HepG2 (cell line): ENCODE data around the gene INTS1. TPM values are rescaled to one million over a fixed set of nuclear protein-coding genes. Genes with fewer than 3 reads are reported as not detected.
A peak's percentile ranks its signal among the peaks of the same experiment; 100 is the strongest.

Experiments used
- ASH2L ChIP-seq: fragments of 300-600, 200-600 bp; sonication (generic); IDR thresholded peaks from 2 replicates; pipeline ENCODE4 v1.7.0; 2017; ENCODE audit warnings: low read depth, mild to moderate bottlenecking, moderate library complexity, mixed read lengths, low read length; ENCODE audit not compliant: insufficient read length
- ATM ChIP-seq: fragments of 450-650 bp; IDR thresholded peaks from 2 replicates; pipeline ENCODE4 v1.7.1; 2017; ENCODE audit warnings: mild to moderate bottlenecking, borderline replicate concordance
- FLYWCH1 ChIP-seq: sonication (generic); formaldehyde crosslinking; IDR thresholded peaks from 2 replicates; pipeline ENCODE4 v1.8.1; 2023; ENCODE audit warnings: mild to moderate bottlenecking, missing genetic modification reagents
- KDM4B ChIP-seq: sonication (generic); formaldehyde crosslinking; IDR thresholded peaks from 2 replicates; pipeline ENCODE4 v1.4.0; 2020; ENCODE audit warnings: missing genetic modification reagents
- NFRKB ChIP-seq: fragments of 450-650 bp; IDR thresholded peaks from 2 replicates; pipeline ENCODE4 v1.6.1; 2017
- NR2F6 ChIP-seq, 2 experiments: IDR thresholded peaks; 2 replicates each; pipeline ENCODE4 v1.6.1; 2016; ENCODE audit warnings: antibody characterized with exemption in 1 of 2, mild to moderate bottlenecking in 1 of 2
- POGZ ChIP-seq: sonication (generic); formaldehyde crosslinking; IDR thresholded peaks from 2 replicates; pipeline ENCODE4 v1.4.0; 2020; ENCODE audit warnings: mild to moderate bottlenecking, missing genetic modification reagents
- RFXAP ChIP-seq: sonication (generic); formaldehyde crosslinking; IDR thresholded peaks from 2 replicates; pipeline ENCODE4 v1.4.0; 2020; ENCODE audit warnings: missing genetic modification reagents, borderline replicate concordance
- SP140L ChIP-seq: sonication (generic); formaldehyde crosslinking; IDR thresholded peaks from 2 replicates; pipeline ENCODE4 v1.4.0; 2020; ENCODE audit warnings: missing genetic modification reagents, borderline replicate concordance
- SP2 ChIP-seq: sonication (generic); formaldehyde crosslinking; IDR thresholded peaks from 2 replicates; pipeline ENCODE4 v1.5.1; 2020; ENCODE audit warnings: mild to moderate bottlenecking, missing genetic modification reagents
- TRIM24 ChIP-seq: sonication (generic); formaldehyde crosslinking; IDR thresholded peaks from 2 replicates; pipeline ENCODE4 v1.8.0; 2022; ENCODE audit warnings: mild to moderate bottlenecking, missing genetic modification reagents
- ZBTB8A ChIP-seq: sonication (generic); formaldehyde crosslinking; IDR thresholded peaks from 2 replicates; pipeline ENCODE4 v1.4.0; 2020; ENCODE audit warnings: mild to moderate bottlenecking, low read depth, missing genetic modification reagents, borderline replicate concordance
- ZFP1 ChIP-seq: IDR thresholded peaks from 2 replicates; pipeline ENCODE4 v1.6.1; 2016
- ZNF138 ChIP-seq: sonication (generic); formaldehyde crosslinking; IDR thresholded peaks from 2 replicates; pipeline ENCODE4 v1.5.0; 2020; ENCODE audit warnings: mild to moderate bottlenecking, low read depth, missing genetic modification reagents
- ZNF30 ChIP-seq: sonication (generic); formaldehyde crosslinking; IDR thresholded peaks from 2 replicates; pipeline ENCODE4 v1.5.0; 2020; ENCODE audit warnings: mild to moderate bottlenecking, missing genetic modification reagents
- ZNF547 ChIP-seq: sonication (generic); formaldehyde crosslinking; IDR thresholded peaks from 2 replicates; pipeline ENCODE4 v1.5.1; 2020; ENCODE audit warnings: mild to moderate bottlenecking, missing genetic modification reagents
- ZNF737 ChIP-seq: sonication (generic); formaldehyde crosslinking; IDR thresholded peaks from 2 replicates; pipeline ENCODE4 v1.5.0; 2020; ENCODE audit warnings: missing genetic modification reagents, mild to moderate bottlenecking, borderline replicate concordance
- polyA plus RNA-seq, 8 experiments: library from polyadenylated mRNA; depleted of rRNA in 3 of 8; stranded (reverse) in 7 of 8; unstranded in 1 of 8; fragments of >200 nt; fragmentation: Illumina TruSeq in 4 of 8; extraction: Trizol in 4 of 8; gene quantifications; 2 replicates each; pipeline versions ENCODE4 v1.2.1 to v1.2.3, GENCODE V29; 2011 to 2016; ENCODE audit warnings: low read depth in 4 of 8, missing spikeins in 1 of 8, mixed read lengths in 1 of 8; ENCODE audit not compliant: insufficient read depth in 1 of 8
- total RNA-seq, 5 experiments: library from RNA; depleted of rRNA; stranded (reverse); fragments of >200 nt; fragmentation: Illumina TruSeq; extraction: Trizol; gene quantifications; 2 replicates each; pipeline ENCODE4 v1.2.3, GENCODE V29; 2016; ENCODE audit warnings: low read depth in 1 of 5
- TF ChIP-seq, protein P1 (sequence below): sonication (generic); formaldehyde crosslinking; IDR thresholded peaks from 2 replicates; pipeline ENCODE4 v1.5.1; 2020; ENCODE audit warnings: missing genetic modification reagents, mild to moderate bottlenecking, borderline replicate concordance
- TF ChIP-seq, protein P2 (sequence below): sonication (generic); formaldehyde crosslinking; IDR thresholded peaks from 2 replicates; pipeline ENCODE4 v1.5.0; 2020; ENCODE audit warnings: missing genetic modification reagents
- TF ChIP-seq, protein P3 (sequence below), 2 experiments: IDR thresholded peaks; 2 replicates each; pipeline ENCODE4 v1.6.1; 2011 to 2012; ENCODE audit warnings: low read length in 2 of 2, borderline replicate concordance in 1 of 2, low read depth in 1 of 2, mild to moderate bottlenecking in 1 of 2, moderate library complexity in 1 of 2
- TF ChIP-seq, protein P4 (sequence below): sonication (generic); formaldehyde crosslinking; IDR thresholded peaks from 2 replicates; pipeline ENCODE4 v1.5.0; 2020; ENCODE audit warnings: missing genetic modification reagents
- TF ChIP-seq, protein P5 (sequence below): sonication (generic); formaldehyde crosslinking; IDR thresholded peaks from 2 replicates; pipeline ENCODE4 v1.8.1; 2023; ENCODE audit warnings: mild to moderate bottlenecking, moderate library complexity, missing genetic modification reagents

The INTS1 gene
- total and polyA plus RNA-seq, 2 of the 13 experiments (the other 11 are each of a cell fraction or from before 2014, with no cell fraction given), result 13.7 to 29.0 TPM

DNA sequence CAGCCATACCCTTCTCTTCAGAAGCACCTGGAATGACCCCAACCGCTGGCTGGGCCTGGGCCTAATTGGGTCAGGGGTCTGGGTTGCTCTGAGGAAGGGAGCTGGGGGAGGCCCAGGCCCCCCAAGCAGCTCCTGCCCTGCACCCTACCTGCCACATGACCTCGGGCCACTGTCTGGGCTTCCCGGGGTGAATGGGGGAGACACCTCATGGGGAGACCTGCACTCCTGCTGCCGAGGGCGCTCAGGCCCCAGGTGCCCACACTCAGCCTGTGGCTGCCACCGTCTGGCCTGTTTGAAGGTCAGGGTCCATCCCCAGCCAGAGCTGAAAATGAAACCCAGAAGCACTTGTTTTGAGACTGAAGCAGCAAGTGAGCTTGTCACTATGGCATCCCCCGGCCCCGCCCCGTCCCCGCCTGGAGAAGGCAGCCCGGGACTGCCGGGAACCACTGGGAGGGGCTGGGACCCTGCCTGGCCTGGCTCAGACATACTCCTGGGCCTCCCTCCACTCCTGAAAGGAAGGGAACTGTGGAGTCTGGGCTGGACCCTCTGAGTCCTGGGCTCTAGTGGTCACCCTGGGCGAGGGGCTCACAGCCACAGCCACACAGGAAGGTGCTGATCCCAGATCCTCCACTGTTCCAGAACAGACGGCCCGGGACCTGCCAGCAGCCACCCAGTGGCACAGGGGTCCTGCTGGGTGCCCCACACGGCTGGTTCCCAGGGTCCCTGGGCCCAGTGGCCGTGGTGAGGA lies 37.5 kb downstream of the INTS1 start (continued):
- TF ChIP-seq, protein P1, sequence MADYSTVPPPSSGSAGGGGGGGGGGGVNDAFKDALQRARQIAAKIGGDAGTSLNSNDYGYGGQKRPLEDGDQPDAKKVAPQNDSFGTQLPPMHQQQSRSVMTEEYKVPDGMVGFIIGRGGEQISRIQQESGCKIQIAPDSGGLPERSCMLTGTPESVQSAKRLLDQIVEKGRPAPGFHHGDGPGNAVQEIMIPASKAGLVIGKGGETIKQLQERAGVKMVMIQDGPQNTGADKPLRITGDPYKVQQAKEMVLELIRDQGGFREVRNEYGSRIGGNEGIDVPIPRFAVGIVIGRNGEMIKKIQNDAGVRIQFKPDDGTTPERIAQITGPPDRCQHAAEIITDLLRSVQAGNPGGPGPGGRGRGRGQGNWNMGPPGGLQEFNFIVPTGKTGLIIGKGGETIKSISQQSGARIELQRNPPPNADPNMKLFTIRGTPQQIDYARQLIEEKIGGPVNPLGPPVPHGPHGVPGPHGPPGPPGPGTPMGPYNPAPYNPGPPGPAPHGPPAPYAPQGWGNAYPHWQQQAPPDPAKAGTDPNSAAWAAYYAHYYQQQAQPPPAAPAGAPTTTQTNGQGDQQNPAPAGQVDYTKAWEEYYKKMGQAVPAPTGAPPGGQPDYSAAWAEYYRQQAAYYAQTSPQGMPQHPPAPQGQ (CRISPR knock-in tag), result 0 out of 2 replicates have a peak, but pooled peaks have one; percentile 56
- no peak for TF ChIP-seq NR2F6 (IDR thresholded peaks at IDR 0.05)
- 0 out of 2 replicates have a peak, but pooled peaks have one; percentile 31 for TF ChIP-seq NR2F6 (CRISPR knock-in tag; IDR thresholded peaks at IDR 0.05)
- no peak for TF ChIP-seq ZNF30 (CRISPR knock-in tag)
- TF ChIP-seq ZNF547, result 0 out of 2 replicates have a peak, but pooled peaks have one; percentile 53
- no peak for TF ChIP-seq FLYWCH1 (CRISPR knock-in tag)
- TF ChIP-seq KDM4B (CRISPR knock-in tag), result no peak
- no peak for TF ChIP-seq SP2 (CRISPR knock-in tag)
- TF ChIP-seq, protein P2, sequence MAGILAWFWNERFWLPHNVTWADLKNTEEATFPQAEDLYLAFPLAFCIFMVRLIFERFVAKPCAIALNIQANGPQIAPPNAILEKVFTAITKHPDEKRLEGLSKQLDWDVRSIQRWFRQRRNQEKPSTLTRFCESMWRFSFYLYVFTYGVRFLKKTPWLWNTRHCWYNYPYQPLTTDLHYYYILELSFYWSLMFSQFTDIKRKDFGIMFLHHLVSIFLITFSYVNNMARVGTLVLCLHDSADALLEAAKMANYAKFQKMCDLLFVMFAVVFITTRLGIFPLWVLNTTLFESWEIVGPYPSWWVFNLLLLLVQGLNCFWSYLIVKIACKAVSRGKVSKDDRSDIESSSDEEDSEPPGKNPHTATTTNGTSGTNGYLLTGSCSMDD (CRISPR knock-in tag), result no peak
- no peak for TF ChIP-seq ZNF737 (CRISPR knock-in tag)
- TF ChIP-seq, protein P3, sequence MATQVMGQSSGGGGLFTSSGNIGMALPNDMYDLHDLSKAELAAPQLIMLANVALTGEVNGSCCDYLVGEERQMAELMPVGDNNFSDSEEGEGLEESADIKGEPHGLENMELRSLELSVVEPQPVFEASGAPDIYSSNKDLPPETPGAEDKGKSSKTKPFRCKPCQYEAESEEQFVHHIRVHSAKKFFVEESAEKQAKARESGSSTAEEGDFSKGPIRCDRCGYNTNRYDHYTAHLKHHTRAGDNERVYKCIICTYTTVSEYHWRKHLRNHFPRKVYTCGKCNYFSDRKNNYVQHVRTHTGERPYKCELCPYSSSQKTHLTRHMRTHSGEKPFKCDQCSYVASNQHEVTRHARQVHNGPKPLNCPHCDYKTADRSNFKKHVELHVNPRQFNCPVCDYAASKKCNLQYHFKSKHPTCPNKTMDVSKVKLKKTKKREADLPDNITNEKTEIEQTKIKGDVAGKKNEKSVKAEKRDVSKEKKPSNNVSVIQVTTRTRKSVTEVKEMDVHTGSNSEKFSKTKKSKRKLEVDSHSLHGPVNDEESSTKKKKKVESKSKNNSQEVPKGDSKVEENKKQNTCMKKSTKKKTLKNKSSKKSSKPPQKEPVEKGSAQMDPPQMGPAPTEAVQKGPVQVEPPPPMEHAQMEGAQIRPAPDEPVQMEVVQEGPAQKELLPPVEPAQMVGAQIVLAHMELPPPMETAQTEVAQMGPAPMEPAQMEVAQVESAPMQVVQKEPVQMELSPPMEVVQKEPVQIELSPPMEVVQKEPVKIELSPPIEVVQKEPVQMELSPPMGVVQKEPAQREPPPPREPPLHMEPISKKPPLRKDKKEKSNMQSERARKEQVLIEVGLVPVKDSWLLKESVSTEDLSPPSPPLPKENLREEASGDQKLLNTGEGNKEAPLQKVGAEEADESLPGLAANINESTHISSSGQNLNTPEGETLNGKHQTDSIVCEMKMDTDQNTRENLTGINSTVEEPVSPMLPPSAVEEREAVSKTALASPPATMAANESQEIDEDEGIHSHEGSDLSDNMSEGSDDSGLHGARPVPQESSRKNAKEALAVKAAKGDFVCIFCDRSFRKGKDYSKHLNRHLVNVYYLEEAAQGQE (IDR thresholded peaks at IDR 0.05; ENCODE audit: borderline replicate concordance in 1 of 2, low read depth in 1 of 2, low read length in 2 of 2), result no peak
- TF ChIP-seq ZFP1, result 0 out of 2 replicates have a peak, but pooled peaks have one; percentile 70
- TF ChIP-seq ZBTB8A (CRISPR knock-in tag), result no peak
- TF ChIP-seq, protein P4, sequence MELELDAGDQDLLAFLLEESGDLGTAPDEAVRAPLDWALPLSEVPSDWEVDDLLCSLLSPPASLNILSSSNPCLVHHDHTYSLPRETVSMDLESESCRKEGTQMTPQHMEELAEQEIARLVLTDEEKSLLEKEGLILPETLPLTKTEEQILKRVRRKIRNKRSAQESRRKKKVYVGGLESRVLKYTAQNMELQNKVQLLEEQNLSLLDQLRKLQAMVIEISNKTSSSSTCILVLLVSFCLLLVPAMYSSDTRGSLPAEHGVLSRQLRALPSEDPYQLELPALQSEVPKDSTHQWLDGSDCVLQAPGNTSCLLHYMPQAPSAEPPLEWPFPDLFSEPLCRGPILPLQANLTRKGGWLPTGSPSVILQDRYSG (CRISPR knock-in tag), result no peak
- TF ChIP-seq POGZ (CRISPR knock-in tag), result no peak
- TF ChIP-seq SP140L (CRISPR knock-in tag), result no peak
- no peak for TF ChIP-seq ZNF138 (CRISPR knock-in tag)
- TF ChIP-seq NFRKB, result no peak
- TF ChIP-seq, protein P5, sequence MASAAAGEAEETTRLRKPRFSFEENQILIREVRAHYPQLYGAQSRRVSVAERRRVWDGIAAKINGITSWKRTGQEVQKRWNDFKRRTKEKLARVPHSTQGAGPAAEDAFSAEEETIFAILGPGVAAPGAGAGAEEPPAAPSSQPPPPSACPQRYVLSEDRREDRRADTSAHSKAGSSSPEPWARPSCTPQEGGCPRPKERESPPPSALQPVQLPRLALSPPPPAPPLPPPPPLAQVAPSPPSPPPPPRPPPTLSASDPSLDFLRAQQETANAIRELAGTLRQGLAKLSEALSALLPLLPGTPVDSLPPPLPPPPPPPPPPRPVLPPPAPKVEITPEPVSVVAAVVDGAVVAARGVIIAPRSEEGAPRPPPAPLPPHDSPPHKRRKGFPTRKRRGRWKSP (CRISPR knock-in tag), result no peak
- TF ChIP-seq TRIM24 (CRISPR knock-in tag), result no peak
- no peak for TF ChIP-seq RFXAP (CRISPR knock-in tag)
- TF ChIP-seq ATM, result no peak
- TF ChIP-seq ASH2L, result no peak
